ENCODE measurements around the gene TPO. TPM values are rescaled to one million over a fixed set of nuclear protein-coding genes. Genes with fewer than 3 reads are reported as not detected.

TPO gene
- total RNA-seq, 4 donors from 2014 or later = 7.2 to 32.6 (median 16.6) TPM

DNA sequence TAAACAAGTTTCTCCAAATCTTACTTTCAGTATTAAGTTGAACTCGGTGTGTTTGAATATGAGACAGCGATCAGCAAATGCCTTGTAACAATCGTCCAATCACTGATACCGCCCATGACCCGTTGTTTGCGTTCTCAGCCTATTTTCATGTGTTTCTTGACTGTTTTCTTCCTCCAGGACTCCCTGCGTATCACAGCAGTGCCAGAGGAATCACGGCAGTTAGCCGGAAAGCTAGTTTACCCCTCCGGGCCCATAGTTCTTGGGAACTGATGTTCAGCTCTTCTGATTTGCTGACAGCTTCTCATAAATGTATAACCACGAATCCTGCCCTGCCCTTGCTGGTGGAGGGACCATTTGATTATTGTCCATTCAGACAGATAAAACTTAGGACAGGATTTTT lies 42.2 kb upstream of the TPO start:
- 70 to 72% methylated on average over 11 of the region's 11 CpGs for WGBS, 2 donors
- H3K36me3 ChIP-seq = no peaks in the 10 kb centered on the region
- DNase-seq (ENCODE audit: low spot score in 2 of 2) = no peak
- TF ChIP-seq EP300 (IDR thresholded peaks at IDR 0.05) (no peak), POLR2A (IDR thresholded peaks at IDR 0.05) (no peak), CTCF (IDR thresholded peaks at IDR 0.05) (no peak)
- H3K4me3 ChIP-seq = no peak overlapping the region
- no peak overlapping the region for H3K27ac ChIP-seq
- peaks cover 0 to 23% (median 0%) of the 10 kb centered on the region in 4 donors for H3K4me1 ChIP-seq
- H3K9me3 ChIP-seq = no peaks in the 10 kb centered on the region
- no peaks in the 10 kb centered on the region for H3K27me3 ChIP-seq

- H3K27me3 ChIP-seq = no peaks in the 10 kb centered on the region
- H3K4me3 ChIP-seq = peak overlapping the region in 2 of 4 donors; percentile 8 to 34
- WGBS, 2 donors = 69 to 72% methylated on average over 12 of the region's 12 CpGs
- no peak for DNase-seq (ENCODE audit: low spot score in 2 of 2)
- H3K9me3 ChIP-seq = no peaks in the 10 kb centered on the region
- no peaks in the 10 kb centered on the region for H3K36me3 ChIP-seq
- TF ChIP-seq EP300 (IDR thresholded peaks at IDR 0.05) (no peak), POLR2A (IDR thresholded peaks at IDR 0.05) (no peak), CTCF (IDR thresholded peaks at IDR 0.05) (no peak)
- H3K27ac ChIP-seq = peak overlapping the region in 1 of 4 donors; percentile 64
- peaks cover 0 to 7% (median 0%) of the 10 kb centered on the region in 4 donors for H3K4me1 ChIP-seq
Measured at GRCh38 chr2:1373830-1374229, 39.4 kb upstream of the TPO start.

- H3K27me3 ChIP-seq = no peaks in the 10 kb centered on the region
- H3K4me1 ChIP-seq = peaks cover 0 to 7% (median 0%) of the 10 kb centered on the region in 4 donors
- peak overlapping the region in 1 of 4 donors; percentile 64 for H3K27ac ChIP-seq
- no peaks in the 10 kb centered on the region for H3K9me3 ChIP-seq
- H3K4me3 ChIP-seq = peak overlapping the region in 2 of 4 donors; percentile 8 to 34
- TF ChIP-seq POLR2A (IDR thresholded peaks at IDR 0.05) (no peak), EP300 (IDR thresholded peaks at IDR 0.05) (no peak), CTCF (IDR thresholded peaks at IDR 0.05) (no peak)
- DNase-seq (ENCODE audit: low spot score in 2 of 2) = no peak
- no peaks in the 10 kb centered on the region for H3K36me3 ChIP-seq
- 65 to 75% methylated on average over 11 of the region's 11 CpGs for WGBS, 2 donors
Measured at GRCh38 chr2:1374287-1374686, 39.0 kb upstream of the TPO start.

- no peaks in the 10 kb centered on the region for H3K9me3 ChIP-seq
- no peaks in the 10 kb centered on the region for H3K36me3 ChIP-seq
- peak overlapping the region in 1 of 4 donors; percentile 34 for H3K4me3 ChIP-seq
- H3K27me3 ChIP-seq = no peaks in the 10 kb centered on the region
- 80 to 91% methylated on average over 14 of the region's 14 CpGs for WGBS, 2 donors
- no peak for TF ChIP-seq CTCF (IDR thresholded peaks at IDR 0.05)
- TF ChIP-seq POLR2A (IDR thresholded peaks at IDR 0.05) = no peak
- H3K27ac ChIP-seq = no peak overlapping the region
- H3K4me1 ChIP-seq = no peaks in the 10 kb centered on the region
- DNase-seq (ENCODE audit: low spot score in 2 of 2) = no peak
Measured at GRCh38 chr2:1375794-1376193, 37.5 kb upstream of the TPO start.

DNA sequence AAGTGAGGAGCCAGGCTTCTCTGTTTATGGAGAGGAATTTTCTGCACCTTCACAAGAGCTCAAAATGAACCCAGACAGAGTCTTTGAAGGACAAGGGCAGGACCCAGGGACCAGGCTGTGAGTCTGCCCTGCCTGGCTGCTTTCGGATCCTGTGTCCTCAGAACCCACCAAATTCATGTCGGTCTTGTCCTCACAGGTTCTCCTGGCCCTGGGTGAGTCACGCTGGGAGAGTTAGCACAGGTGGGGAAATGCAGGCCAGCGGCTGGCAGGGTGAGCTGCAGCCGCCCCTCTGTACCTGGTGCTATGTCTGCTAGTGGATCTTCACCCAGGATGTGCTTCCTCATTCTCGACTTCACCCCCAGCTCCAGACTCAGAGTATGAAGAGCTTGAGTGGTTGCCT lies 35.8 kb upstream of the TPO start:
- no peaks in the 10 kb centered on the region for H3K27me3 ChIP-seq
- TF ChIP-seq CTCF (IDR thresholded peaks at IDR 0.05) (no peak), EP300 (IDR thresholded peaks at IDR 0.05) (no peak), POLR2A (IDR thresholded peaks at IDR 0.05) (no peak)
- no peak overlapping the region for H3K27ac ChIP-seq
- no peaks in the 10 kb centered on the region for H3K36me3 ChIP-seq
- DNase-seq (ENCODE audit: low spot score in 2 of 2) = no peak
- WGBS, 2 donors = 88 to 91% methylated on average over 6 of the region's 6 CpGs
- H3K4me3 ChIP-seq = no peak overlapping the region
- H3K9me3 ChIP-seq = no peaks in the 10 kb centered on the region
- no peaks in the 10 kb centered on the region for H3K4me1 ChIP-seq
